Measurements from ENCODE around the gene FAIM2.

DNA sequence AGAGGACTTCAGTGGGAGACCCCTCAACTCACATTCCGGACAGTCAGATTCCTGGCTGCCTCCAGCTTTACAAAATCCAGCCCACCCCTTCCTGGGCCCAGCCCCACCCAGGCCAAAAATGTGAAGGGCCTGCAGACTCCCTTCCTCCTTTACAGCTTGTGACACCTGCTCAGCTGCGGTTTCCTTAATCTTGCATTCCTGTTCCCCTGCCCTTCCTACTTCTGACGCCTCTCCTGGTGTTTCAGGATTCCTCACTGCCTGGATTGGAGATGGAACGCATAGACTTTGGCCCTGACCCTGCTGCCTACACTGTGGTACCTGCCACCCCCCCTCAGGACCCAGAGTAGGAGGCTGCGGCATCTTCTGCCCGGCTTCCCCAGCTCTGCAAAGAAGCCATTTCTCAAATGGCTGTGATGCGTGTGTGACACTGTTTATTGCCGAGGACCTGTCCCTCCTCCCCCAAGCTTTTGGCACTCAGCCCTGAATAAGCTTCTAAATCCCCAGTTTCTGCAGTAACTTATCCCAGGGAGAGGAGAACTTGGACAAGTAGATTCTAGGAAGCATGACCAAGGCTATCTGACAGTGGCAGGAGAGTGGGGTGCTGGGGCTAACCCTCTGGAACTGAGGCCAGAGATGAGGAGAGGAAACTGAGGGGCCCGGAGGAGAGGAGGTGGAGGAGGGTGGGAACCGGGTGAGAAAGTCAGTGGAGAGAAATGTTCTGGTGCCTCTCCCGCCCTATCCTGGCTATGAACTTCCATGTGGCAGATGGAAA is 35.9 kb downstream of the FAIM2 start:
- TF ChIP-seq EZH2 (IDR thresholded peaks at IDR 0.05; ENCODE audit: low read depth, unreplicated experiment), result no peak
- no peak for TF ChIP-seq POLR2AphosphoS5 (IDR thresholded peaks at IDR 0.05; ENCODE audit: low read depth)
- TF ChIP-seq, protein P1, sequence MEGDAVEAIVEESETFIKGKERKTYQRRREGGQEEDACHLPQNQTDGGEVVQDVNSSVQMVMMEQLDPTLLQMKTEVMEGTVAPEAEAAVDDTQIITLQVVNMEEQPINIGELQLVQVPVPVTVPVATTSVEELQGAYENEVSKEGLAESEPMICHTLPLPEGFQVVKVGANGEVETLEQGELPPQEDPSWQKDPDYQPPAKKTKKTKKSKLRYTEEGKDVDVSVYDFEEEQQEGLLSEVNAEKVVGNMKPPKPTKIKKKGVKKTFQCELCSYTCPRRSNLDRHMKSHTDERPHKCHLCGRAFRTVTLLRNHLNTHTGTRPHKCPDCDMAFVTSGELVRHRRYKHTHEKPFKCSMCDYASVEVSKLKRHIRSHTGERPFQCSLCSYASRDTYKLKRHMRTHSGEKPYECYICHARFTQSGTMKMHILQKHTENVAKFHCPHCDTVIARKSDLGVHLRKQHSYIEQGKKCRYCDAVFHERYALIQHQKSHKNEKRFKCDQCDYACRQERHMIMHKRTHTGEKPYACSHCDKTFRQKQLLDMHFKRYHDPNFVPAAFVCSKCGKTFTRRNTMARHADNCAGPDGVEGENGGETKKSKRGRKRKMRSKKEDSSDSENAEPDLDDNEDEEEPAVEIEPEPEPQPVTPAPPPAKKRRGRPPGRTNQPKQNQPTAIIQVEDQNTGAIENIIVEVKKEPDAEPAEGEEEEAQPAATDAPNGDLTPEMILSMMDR (conservative IDR thresholded peaks at IDR 0.05; ENCODE audit: low read depth in 2 of 2), result no peak
- TF ChIP-seq EZH2phosphoT487 (IDR thresholded peaks at IDR 0.05; ENCODE audit: unreplicated experiment), result no peak
- no peak for TF ChIP-seq ZNF462 (CRISPR knock-in tag; IDR thresholded peaks at IDR 0.05)
- TF ChIP-seq CREB1 (CRISPR knock-in tag; IDR thresholded peaks at IDR 0.05; ENCODE audit: low read depth), result no peak
- TF ChIP-seq STAT1 (IDR thresholded peaks at IDR 0.05; ENCODE audit: unreplicated experiment), result no peak
- no peak for TF ChIP-seq JUNB (IDR thresholded peaks at IDR 0.05; ENCODE audit: unreplicated experiment)
- no peak for TF ChIP-seq ETS1 (IDR thresholded peaks at IDR 0.05)

All from GM23338 (cell line).